Esophagus muscularis mucosa (tissue), 3 donors: ENCODE results near the gene PKHD1.

Source experiments
- CTCF ChIP-seq, 3 experiments: fragments of 200-600 bp in 2 of 3; fragments of 450-650 bp in 1 of 3; sonication (generic) in 2 of 3; IDR thresholded peaks; one replicate each; pipeline ENCODE4 v1.5.1; 2017 to 2019; ENCODE audit warnings: antibody characterized with exemption in 3 of 3, mild to moderate bottlenecking in 2 of 3, moderate library complexity in 1 of 3
- POLR2A ChIP-seq: fragments of 450-650 bp; IDR thresholded peaks from one replicate; pipeline ENCODE4 v1.6.1; 2017; ENCODE audit warnings: antibody characterized with exemption, moderate library complexity, mild to moderate bottlenecking, low read depth

DNA sequence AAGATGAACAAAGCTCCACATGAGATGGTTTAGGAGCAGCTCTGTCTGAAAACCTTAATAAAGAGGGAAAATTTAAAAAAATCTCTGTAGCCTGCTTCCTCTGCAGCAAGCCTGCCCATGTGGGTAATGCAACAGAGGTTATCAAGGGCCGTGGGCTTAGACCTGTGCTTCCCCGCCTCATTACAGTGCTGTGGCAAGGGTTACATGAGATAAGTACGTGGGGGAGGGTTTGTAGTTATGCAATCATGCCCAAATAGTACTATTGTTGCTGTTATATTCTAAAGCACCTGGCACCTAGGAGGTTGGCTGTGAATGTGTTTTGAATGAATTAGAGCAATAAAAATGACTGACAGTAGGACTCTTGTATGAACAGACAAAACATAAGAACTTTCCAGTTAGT is 68.3 kb downstream of the PKHD1 start:
- TF ChIP-seq POLR2A: no peak
- TF ChIP-seq CTCF (IDR thresholded peaks at IDR 0.05): no peak
